ENCODE data around the gene NIM1K. TPM values are rescaled to one million over a fixed set of nuclear protein-coding genes. Genes with fewer than 3 reads are reported as not detected.
"Not testable (repeated sequence)": the region's sequence is repeated elsewhere in the genome, so short reads cannot be mapped to it uniquely, and the experiment has no call there.

Gene NIM1K
- total RNA-seq, 1 donor from 2014 or later, result 0.25 TPM

- TF ChIP-seq CTCF (IDR thresholded peaks at IDR 0.05; ENCODE audit: borderline replicate concordance), result no peak
- no peak overlapping the region for H3K4me3 ChIP-seq
- H3K36me3 ChIP-seq, result no peaks in the 10 kb centered on the region
- H3K27ac ChIP-seq (replicated peaks), result no peak overlapping the region
- no peaks in the 10 kb centered on the region for H3K9me3 ChIP-seq (replicated peaks)
- H3K4me1 ChIP-seq, result peaks cover 12% of the 10 kb centered on the region
- peaks cover 5% of the 10 kb centered on the region for H3K27me3 ChIP-seq (ENCODE audit: low read depth)
- no peak for DNase-seq
- intact Hi-C loops (cut with micrococcal nuclease), result no loop called here
Observed at GRCh38 chr5:43197535-43197934, 5.5 kb downstream of the NIM1K start.

DNA sequence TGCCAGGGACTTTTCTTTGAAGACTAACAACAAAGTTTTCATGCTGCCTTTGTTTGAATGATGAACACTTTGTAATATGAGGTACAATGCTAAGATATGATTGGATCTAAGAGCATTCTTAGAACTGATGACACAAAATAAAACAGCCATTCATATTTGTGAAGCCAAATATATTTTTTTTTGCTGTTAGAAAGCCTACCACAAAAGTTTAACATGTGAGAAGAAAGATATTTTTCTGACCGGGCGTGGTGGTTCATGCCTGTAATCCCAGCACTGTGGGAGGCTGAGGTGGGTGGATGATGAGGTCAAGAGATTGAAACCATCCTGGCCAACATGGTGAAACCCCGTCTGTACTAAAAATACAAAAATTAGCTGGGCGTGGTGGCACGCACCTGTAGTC lies 9.4 kb downstream of the NIM1K start:
- H3K27ac ChIP-seq (replicated peaks); H3K4me3 ChIP-seq; H3K36me3 ChIP-seq; H3K9me3 ChIP-seq (replicated peaks); H3K4me1 ChIP-seq; DNase-seq; H3K27me3 ChIP-seq (ENCODE audit: low read depth); intact Hi-C loops (cut with micrococcal nuclease): not testable (repeated sequence)

GRCh38 chr5:43202380-43202779 lies 10.4 kb downstream of the NIM1K start:
- no peak overlapping the region for H3K4me3 ChIP-seq
- H3K4me1 ChIP-seq, result no peaks in the 10 kb centered on the region
- intact Hi-C loops (cut with micrococcal nuclease), result no loop called here
- no peaks in the 10 kb centered on the region for H3K36me3 ChIP-seq
- H3K27ac ChIP-seq (replicated peaks), result no peak overlapping the region
- peaks cover 4% of the 10 kb centered on the region for H3K27me3 ChIP-seq (ENCODE audit: low read depth)
- no peak for DNase-seq
- no peaks in the 10 kb centered on the region for H3K9me3 ChIP-seq (replicated peaks)
- no peak for TF ChIP-seq CTCF (IDR thresholded peaks at IDR 0.05; ENCODE audit: borderline replicate concordance)

DNA sequence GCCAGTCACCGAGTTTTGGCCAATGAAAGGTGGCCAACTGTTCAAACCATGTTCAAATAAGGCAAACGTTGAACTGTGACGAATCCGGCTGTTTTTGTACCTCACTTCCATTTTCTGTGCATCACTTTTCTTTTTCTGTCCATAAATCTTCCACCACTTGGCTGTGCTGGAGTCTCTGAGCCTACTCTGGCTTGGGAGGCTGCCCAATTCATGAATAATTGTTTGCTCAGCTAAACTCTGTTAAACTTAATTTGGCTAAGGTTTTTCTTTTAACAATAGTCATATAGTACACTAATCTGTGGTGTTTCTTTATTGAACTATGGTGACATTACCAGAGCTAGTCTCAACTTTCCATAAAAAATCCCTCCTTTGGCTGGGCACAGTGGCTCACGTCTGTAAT lies 11.3 kb downstream of the NIM1K start:
- H3K27ac ChIP-seq (replicated peaks), result no peak overlapping the region
- no peaks in the 10 kb centered on the region for H3K9me3 ChIP-seq (replicated peaks)
- no peaks in the 10 kb centered on the region for H3K4me1 ChIP-seq
- intact Hi-C loops (cut with micrococcal nuclease), result no loop called here
- no peak for DNase-seq
- TF ChIP-seq CTCF (IDR thresholded peaks at IDR 0.05; ENCODE audit: borderline replicate concordance), result no peak
- no peak overlapping the region for H3K4me3 ChIP-seq
- H3K36me3 ChIP-seq, result no peaks in the 10 kb centered on the region
- peaks cover 6% of the 10 kb centered on the region for H3K27me3 ChIP-seq (ENCODE audit: low read depth)

DNA sequence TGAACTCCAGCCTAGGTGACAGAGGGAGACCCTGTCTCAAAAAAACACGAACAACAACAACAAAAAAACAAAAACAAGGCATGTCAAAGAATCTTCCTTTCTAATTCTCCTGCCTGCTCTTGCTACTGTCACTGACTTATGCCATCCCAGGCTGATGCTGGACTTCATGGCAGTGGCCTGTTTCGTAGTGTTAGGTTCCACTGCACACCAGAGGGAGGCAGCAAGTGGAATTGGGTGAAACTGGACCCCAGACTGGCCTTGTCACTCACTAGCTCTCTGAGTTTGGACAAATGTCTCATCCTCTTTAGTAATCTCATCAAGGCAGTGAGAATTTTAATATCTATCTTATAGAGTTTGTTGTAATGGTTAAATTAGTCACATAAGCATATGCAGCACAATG lies 12.9 kb downstream of the NIM1K start:
- H3K4me3 ChIP-seq, result no peak overlapping the region
- no peak overlapping the region for H3K27ac ChIP-seq (replicated peaks)
- DNase-seq, result no peak
- H3K27me3 ChIP-seq (ENCODE audit: low read depth), result peaks cover 16% of the 10 kb centered on the region
- no peak for TF ChIP-seq CTCF (IDR thresholded peaks at IDR 0.05; ENCODE audit: borderline replicate concordance)
- no peaks in the 10 kb centered on the region for H3K9me3 ChIP-seq (replicated peaks)
- no peaks in the 10 kb centered on the region for H3K36me3 ChIP-seq
- H3K4me1 ChIP-seq, result no peaks in the 10 kb centered on the region
- intact Hi-C loops (cut with micrococcal nuclease), result no loop called here

GRCh38 chr5:43207601-43208000 lies 15.6 kb downstream of the NIM1K start:
- intact Hi-C loops (cut with micrococcal nuclease), result no loop called here
- H3K27ac ChIP-seq (replicated peaks), result no peak overlapping the region
- H3K4me3 ChIP-seq, result no peak overlapping the region
- no peaks in the 10 kb centered on the region for H3K9me3 ChIP-seq (replicated peaks)
- H3K36me3 ChIP-seq, result no peaks in the 10 kb centered on the region
- no peaks in the 10 kb centered on the region for H3K4me1 ChIP-seq
- H3K27me3 ChIP-seq (ENCODE audit: low read depth), result peaks cover 29% of the 10 kb centered on the region
- DNase-seq, result no peak
- no peak for TF ChIP-seq CTCF (IDR thresholded peaks at IDR 0.05; ENCODE audit: borderline replicate concordance)
